CD4-positive, alpha-beta T cell treated with Interferon alpha-2 for 1 hour (primary cell): ENCODE data around the gene NR2F2.

Experiments used
- DNase-seq, 2 donors: peaks; one replicate each; pipeline ENCODE4 v3.0.0-alpha.2; 2020 to 2022

The NR2F2 gene

GRCh38 chr15:96344060-96344705, 13.7 kb downstream of the NR2F2 start:
- DNase-seq = no peak

- no peak for DNase-seq
These were observed 14.4 kb downstream of the NR2F2 start for GRCh38 chr15:96344706-96345559.

DNA sequence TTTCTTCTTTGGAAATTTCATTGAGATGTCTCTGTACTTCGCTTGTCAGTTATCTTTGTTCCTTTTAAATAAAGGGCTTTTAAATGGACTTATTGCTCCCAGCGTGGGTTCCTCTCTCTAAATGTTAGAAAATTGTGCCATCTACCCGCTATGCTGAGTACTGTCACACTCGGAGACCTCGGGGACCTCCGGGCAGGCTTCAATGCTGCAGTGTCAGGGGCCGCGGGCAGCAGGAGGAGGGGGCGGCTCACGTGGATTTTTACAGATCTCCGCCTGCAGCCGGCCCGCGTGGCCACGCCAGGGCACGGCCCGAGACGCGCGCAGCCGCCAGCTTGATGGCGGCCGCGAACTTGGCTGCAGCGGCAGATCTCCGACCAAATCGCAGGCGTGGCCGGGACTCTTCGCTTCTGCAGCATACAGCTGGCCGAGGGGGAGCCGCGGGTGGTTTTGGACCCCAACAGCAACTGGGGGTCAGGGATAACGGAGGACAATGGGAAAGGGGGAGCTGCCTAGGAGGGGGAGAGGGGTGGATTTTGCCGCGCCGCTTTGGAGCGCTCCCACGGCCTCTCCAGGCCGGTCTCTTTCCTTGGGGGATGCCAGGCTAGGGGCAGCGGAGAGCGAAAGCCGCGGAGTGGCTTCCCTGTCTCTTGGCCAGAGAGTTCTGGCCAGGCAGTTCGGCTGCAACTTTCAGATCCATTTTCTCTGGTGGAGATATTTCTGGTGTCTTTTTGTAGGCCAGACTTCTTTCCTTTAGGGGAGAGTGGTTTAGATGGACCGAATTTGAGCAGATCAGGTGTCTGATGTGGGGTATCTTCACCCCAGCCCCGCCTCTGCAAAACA, 15.3 kb downstream of the NR2F2 start:
- DNase-seq = peak in 1 of 2 donors; percentile 24

- no peak for DNase-seq
These were observed 16.0 kb downstream of the NR2F2 start for GRCh38 chr15:96346409-96346970.

GRCh38 chr15:96347181-96348111, 16.9 kb downstream of the NR2F2 start:
- no peak for DNase-seq

DNA sequence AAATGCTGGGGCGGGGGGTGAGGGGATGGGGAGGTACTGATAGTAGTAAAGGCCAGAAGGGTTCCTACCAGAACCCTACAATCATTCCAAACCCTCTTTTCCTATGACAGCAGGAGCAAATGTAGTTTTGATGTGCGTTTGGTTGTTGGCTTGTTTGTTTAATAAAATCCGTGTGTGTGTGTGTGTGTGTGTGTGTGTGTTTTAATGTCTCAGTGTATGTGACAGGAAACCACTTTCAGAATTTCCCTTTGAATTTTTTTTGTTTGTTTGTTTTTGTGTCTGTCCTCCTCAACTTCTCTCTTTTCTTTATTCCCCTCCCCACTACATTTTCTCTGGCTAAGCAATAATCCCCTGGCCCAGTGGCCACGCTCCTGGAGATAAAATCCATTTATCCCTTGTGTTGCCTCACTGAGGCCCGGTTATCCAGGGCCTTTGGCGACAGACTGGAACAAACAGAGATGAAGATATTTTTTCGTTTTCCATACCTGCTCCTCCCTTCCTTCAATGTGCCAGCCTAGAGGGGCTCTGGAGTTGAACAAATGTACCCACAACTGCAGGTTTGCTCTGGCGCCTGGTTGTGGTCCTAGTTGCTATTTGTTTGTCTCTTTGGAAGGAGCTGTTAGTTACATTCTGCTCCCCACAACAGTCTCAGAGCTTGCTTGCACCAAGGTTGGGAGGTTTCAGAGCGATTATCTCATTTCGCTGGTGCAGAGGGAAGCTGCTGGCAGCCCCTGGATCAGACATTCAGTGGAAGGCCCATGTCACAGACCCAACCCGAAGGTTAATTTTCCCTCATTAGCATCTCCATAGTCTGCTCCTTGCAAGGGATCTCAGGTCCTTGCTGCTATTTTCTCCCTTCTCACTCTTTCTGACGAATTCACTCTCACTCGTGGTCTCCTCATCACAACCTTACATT, 17.9 kb downstream of the NR2F2 start:
- no peak for DNase-seq

DNA sequence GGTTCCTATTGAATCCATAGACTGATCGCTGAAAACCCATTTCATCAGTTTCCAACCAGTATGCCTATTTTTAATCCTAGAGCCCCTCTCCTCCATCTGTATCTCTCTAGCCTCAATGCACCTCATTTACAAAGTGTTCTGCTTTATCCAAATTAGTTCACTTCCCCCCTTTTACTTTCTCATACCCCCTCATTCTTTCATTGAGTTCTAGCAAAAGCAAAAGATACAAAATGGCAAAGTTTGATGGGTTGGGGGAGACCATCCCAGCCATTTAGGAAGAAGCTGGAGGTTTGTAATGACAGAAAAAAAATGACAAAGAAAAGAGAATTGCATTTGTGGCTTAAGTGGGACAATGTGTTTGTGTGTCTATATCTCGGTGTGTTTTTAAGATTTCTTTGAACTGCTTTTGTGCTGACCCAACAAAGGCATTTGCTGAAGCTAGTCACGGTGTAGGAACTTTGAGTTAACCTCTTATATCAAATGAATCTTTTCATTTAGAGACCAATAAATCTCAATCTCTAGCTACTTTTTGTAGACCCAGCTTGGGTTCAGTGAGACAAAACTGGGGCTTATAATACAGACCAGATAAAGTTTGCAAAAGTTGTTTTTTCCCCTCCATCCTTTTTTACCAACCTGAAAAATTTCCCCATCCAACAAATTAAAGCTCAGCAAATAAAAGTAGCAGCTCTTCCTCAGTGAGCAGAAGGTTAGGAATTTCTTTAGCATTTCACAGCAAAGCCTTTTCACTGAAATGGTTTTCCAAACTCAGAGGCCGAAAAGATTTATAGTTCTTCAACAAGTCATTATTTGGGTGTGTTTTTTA, 18.7 kb downstream of the NR2F2 start:
- no peak for DNase-seq

GRCh38 chr15:96349857-96350720, 19.6 kb downstream of the NR2F2 start:
- DNase-seq = no peak

DNA sequence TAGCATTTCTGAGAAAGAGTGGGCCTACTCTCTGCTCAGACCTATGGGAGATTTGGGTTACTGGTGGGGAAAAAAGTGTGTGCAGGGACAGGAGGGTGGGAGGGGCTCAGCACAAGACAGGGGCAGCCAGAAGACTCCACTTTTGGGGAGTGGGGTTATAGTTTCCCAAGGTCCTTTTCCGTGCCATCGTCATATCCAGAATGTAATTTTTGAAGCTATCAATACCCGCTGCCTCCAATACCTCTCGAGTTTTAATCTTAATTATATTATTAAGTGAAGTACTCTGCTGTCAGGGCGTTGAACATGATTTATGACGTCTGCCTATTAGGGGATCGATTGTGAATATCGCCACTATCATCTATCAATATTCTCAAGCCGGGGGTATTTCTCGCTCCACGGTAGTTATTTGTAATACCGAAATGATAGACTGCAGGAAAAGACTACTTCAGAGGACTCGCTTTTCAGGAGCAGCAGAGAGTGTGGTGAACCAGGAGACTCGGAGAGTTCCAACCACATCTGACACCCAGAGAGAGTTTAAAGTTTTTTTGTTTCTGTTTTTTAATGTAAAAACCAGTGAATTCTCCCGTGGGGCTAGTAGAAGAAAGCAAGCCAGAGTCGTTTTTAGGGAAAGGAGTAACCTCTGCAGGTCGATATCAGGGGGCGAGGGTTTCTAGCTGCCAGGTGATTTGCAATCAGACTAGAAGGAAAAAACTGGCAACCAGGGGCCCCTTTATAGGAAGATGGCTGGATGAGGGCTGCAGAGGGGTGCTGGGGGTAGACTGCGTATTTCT, 20.6 kb downstream of the NR2F2 start:
- DNase-seq = no peak

DNA sequence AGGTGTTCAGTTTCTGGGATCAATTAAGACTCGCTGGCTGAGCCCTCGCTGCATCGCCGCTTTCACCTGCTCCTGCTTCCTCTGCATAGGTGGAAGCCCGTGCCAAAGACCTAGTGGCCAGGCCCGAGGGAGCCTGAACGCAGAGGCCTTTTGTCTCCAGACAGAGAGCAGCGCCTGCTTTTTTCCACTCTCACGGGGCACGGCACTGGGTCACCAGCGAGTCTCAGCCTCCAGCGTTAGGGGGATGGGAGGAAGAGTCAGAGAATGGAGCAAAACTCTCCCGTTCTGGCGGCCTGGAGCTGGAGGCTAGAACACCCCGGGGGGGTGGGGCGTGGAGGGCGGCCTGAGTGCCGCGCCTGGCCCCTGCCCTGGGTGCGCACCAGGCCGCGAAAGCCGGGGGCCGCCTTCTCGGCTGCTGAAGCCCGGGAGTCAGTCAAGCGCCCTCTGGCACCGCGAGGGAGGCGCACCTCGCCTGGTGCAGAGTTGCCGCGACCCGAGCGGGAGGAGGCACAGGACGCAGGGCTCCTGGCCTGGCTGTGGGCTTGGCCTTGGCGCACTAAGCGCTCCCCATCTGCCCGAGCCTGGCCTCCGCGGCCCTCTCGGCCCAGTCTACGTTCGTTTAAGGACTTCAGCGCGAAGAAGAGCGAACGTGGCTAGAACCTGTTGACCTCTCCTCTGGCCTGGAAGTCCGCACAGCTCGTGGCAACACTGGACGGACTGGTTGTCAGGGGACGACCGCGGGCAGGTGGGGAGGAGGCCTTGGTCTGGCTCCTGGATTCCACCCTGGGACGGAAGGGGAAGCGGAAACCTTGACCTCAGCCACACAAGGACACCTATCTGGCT, 21.5 kb downstream of the NR2F2 start:
- no peak for DNase-seq

- no peak for DNase-seq
These were observed 22.3 kb downstream of the NR2F2 start for GRCh38 chr15:96352604-96353405.

DNA sequence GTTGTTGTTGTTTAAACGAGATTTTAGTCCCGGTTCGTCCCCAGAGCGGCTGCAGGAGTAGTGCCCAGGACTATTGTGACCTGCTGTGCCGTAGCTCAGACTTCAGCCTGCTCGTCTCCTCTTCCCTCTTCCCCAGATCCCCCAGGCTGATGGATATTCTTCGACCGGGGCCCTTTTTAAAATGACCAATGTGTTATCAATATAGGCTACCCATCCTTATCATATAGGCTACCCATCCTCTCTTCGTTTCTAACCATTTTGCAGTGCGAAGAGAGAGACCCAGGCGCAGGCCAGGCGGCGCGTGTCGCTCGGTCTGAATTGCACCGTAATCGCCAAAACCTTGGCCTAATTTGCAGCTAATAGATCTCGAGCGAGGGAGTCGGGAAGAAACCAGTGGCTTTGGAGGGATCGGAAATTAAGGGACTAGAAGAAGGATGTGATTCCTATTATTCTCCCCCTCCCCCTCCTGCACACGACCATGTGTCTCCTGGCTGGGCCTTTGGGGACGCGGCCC, 23.0 kb downstream of the NR2F2 start:
- no peak for DNase-seq

GRCh38 chr15:96353930-96354730, 23.6 kb downstream of the NR2F2 start:
- no peak for DNase-seq

DNA sequence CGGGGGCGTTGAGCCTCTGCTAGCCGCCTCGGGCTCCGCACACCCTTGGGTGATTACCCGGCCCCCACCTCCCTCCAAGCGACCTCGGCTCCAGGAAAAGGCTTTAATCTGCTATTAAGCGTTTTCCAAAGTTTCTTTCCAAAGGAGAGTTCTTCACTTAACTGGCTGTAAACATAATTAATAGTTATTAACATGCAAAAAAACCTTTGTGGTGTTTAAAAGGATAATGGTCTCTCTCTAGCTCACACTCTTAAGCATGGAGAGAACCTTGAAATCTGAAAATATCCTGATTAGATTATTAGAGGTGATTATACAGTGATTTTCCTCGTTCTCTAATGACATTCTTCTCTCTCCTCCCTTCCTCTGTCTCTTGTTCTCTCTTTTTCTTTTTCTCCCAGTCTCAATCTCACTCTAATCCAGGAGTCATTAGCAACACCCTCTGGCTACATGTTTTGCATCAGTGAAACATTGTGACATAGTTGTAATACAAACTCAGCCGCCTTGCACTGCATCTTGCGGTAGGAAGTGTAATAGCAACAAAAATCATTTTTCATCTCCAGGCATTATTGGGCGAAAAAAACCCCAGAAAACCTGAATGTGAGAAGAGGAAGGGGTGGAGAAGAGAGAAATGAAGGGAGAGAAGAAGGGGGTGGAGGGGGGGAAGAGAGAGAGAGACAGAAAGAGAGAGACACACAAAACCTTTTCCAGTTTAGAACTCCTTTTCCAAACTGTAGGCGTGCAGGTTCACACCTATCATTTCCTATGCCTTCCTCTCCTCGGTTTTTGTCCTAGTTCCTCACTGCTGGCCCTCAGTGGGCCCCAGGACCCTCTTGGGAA, 24.4 kb downstream of the NR2F2 start:
- DNase-seq = no peak
